HCT116 (cell line): ENCODE data around the gene IL3RA. TPM values are rescaled to one million over a fixed set of nuclear protein-coding genes. Genes with fewer than 3 reads are reported as not detected.

ENCODE experiments used
- ATAC-seq: fragments of 200-7000 bp; cut with Tn5 transposase; 2 replicates; pipeline ENCODE4 v1.9.1; 2020; ENCODE audit warnings: mild to moderate bottlenecking, moderate library complexity
- BruUV-seq: library from RNA; stranded (reverse); fragments of 400-500 nt; replicated peaks from 2 replicates; lab custom pipeline; 2021; lab: Mats Ljungman, UMichigan
- CTCF ChIA-PET: fragments of 300-600 bp; sonication (Branson Sonifier 250); formaldehyde crosslinking; loops from one replicate; lab custom pipeline; 2021; ENCODE audit warnings: antibody characterized with exemption; lab: Charles Lee
- POLR2A ChIA-PET: fragments of 300-600, 350-600 bp; sonication (Branson Sonifier 250); formaldehyde crosslinking; loops from one replicate; lab custom pipeline; 2021; ENCODE audit warnings: antibody characterized with exemption; lab: Charles Lee
- RAD21 ChIA-PET, 2 experiments: fragments of 300-600 bp; sonication (Branson Sonifier 250); formaldehyde crosslinking; loops; one replicate each; lab custom pipeline; 2023; ENCODE audit warnings: low total read pairs in 2 of 2; ENCODE audit not compliant: uncharacterized antibody in 2 of 2, unreplicated experiment in 2 of 2, low non-redundant PET in 1 of 2; lab: Charles Lee
- DNase-seq: peaks from one replicate; pipeline ENCODE4 v3.0.0-alpha.2; 2010; ENCODE audit warnings: low read depth, low spot score
- H2AFZ ChIP-seq: fragments of 200-600 bp; shearing (Covaris generic), sonication (generic); 2 replicates; pipeline ENCODE4 v1.6.1; 2017; ENCODE audit warnings: low read depth, mixed run types, mixed read lengths, antibody characterized with exemption, low read length; ENCODE audit not compliant: poor library complexity, severe bottlenecking
- H3K27ac ChIP-seq: 2 replicates; pipeline ENCODE4 v1.5.1; 2012; ENCODE audit warnings: low read depth, low read length
- H3K27me3 ChIP-seq: fragments of 200-600 bp; sonication (generic); 2 replicates; pipeline ENCODE4 v1.6.1; 2016; ENCODE audit warnings: mixed run types, low read length, mixed read lengths; ENCODE audit not compliant: insufficient read depth
- H3K36me3 ChIP-seq, 2 experiments: fragments of 200-500 bp in 1 of 2; fragments of 200-600 bp in 1 of 2; sonication (Bioruptor generic) in 1 of 2; sonication (generic) in 1 of 2; 2 replicates each; pipeline versions ENCODE4 v1.5.1 to v1.6.1; 2014 to 2016; ENCODE audit warnings: low read length in 2 of 2, inconsistent platforms in 1 of 2, mixed read lengths in 1 of 2, mixed run types in 1 of 2; ENCODE audit not compliant: insufficient read depth in 2 of 2, control insufficient read depth in 1 of 2
- H3K4me1 ChIP-seq, 2 experiments: fragments of 200-600 bp in 1 of 2; sonication (generic) in 1 of 2; 2 replicates each; pipeline versions ENCODE4 v1.5.1 to v1.6.1; 2012 to 2017; ENCODE audit warnings: low read length in 2 of 2, inconsistent platforms in 1 of 2, mild to moderate bottlenecking in 1 of 2, mixed read lengths in 1 of 2, mixed run types in 1 of 2, moderate library complexity in 1 of 2; ENCODE audit not compliant: insufficient read depth in 2 of 2, control insufficient read depth in 1 of 2
- H3K4me2 ChIP-seq: fragments of 200-600 bp; sonication (generic); 2 replicates; pipeline ENCODE4 v1.6.1; 2017; ENCODE audit warnings: mixed run types, low read length, mixed read lengths
- H3K4me3 ChIP-seq, 2 experiments: fragments of 200-600 bp in 1 of 2; sonication (generic) in 1 of 2; replicated peaks in 1 of 2; 2 replicates each; pipeline ENCODE4 v1.5.1; 2011 to 2016; ENCODE audit warnings: low read length in 2 of 2, control low read depth in 1 of 2, low read depth in 1 of 2, mild to moderate bottlenecking in 1 of 2, mixed read lengths in 1 of 2, mixed run types in 1 of 2
- H3K79me2 ChIP-seq: fragments of 200-600 bp; sonication (generic); 2 replicates; pipeline ENCODE4 v1.6.1; 2017; ENCODE audit warnings: mild to moderate bottlenecking, mixed run types, low read length, moderate library complexity, mixed read lengths; ENCODE audit not compliant: insufficient read depth
- H3K9ac ChIP-seq: fragments of 200-600 bp; sonication (generic); 2 replicates; pipeline ENCODE4 v1.6.1; 2016; ENCODE audit warnings: low read length, mixed read lengths
- H3K9me2 ChIP-seq: fragments of 200-600 bp; sonication (generic), shearing (Covaris generic); 2 replicates; pipeline ENCODE4 v1.6.1; 2017; ENCODE audit warnings: mixed run types, mild to moderate bottlenecking, moderate library complexity; ENCODE audit not compliant: insufficient read depth
- H3K9me3 ChIP-seq, 2 experiments: fragments of 200-500 bp in 1 of 2; fragments of 200-600 bp in 1 of 2; sonication (Bioruptor generic) in 1 of 2; sonication (generic) in 1 of 2; 2 replicates each; pipeline ENCODE4 v1.6.1; 2014 to 2017; ENCODE audit warnings: low read length in 2 of 2, mixed read lengths in 2 of 2, inconsistent platforms in 1 of 2, low read depth in 1 of 2, mild to moderate bottlenecking in 1 of 2, mixed run types in 1 of 2, moderate library complexity in 1 of 2; ENCODE audit not compliant: control insufficient read depth in 1 of 2, insufficient read depth in 1 of 2
- H4K20me1 ChIP-seq: fragments of 200-600 bp; sonication (generic), shearing (Covaris generic); 2 replicates; pipeline ENCODE4 v1.6.1; 2017; ENCODE audit warnings: mixed run types, mild to moderate bottlenecking, moderate library complexity; ENCODE audit not compliant: insufficient read depth
- CBX3 ChIP-seq: IDR thresholded peaks from 2 replicates; pipeline ENCODE4 v1.6.1; 2012; ENCODE audit warnings: low read depth
- CEBPB ChIP-seq: IDR thresholded peaks from 2 replicates; pipeline ENCODE4 v1.6.1; 2012; ENCODE audit warnings: low read depth
- ELF1 ChIP-seq: IDR thresholded peaks from 2 replicates; pipeline ENCODE4 v1.6.1; 2012; ENCODE audit warnings: low read depth, borderline replicate concordance
- EZH2 ChIP-seq: fragments of 200-600 bp; sonication (generic); IDR thresholded peaks from 2 replicates; pipeline ENCODE4 v1.6.1; 2017; ENCODE audit warnings: antibody characterized with exemption, mixed run types
- FOSL1 ChIP-seq: IDR thresholded peaks from 2 replicates; pipeline ENCODE4 v1.6.1; 2012; ENCODE audit warnings: low read depth
- JUND ChIP-seq: IDR thresholded peaks from 2 replicates; pipeline ENCODE4 v1.6.1; 2012
- POLR2A ChIP-seq: IDR thresholded peaks from 2 replicates; pipeline ENCODE4 v1.7.0; 2011; ENCODE audit warnings: borderline replicate concordance; ENCODE audit not compliant: insufficient read depth, insufficient read length; ENCODE audit errors: extremely low read depth
- POLR2AphosphoS5 ChIP-seq: IDR thresholded peaks from 2 replicates; pipeline ENCODE4 v1.6.1; 2011; ENCODE audit warnings: mild to moderate bottlenecking, low read depth, low read length, moderate library complexity
- RAD21 ChIP-seq: IDR thresholded peaks from 2 replicates; pipeline ENCODE4 v1.6.1; 2012; ENCODE audit warnings: low read depth, mild to moderate bottlenecking
- REST ChIP-seq: IDR thresholded peaks from 2 replicates; pipeline ENCODE4 v1.6.1; 2012; ENCODE audit warnings: low read depth
- SP1 ChIP-seq: IDR thresholded peaks from 2 replicates; pipeline ENCODE4 v1.6.1; 2012; ENCODE audit warnings: low read depth
- SRF ChIP-seq: IDR thresholded peaks from 2 replicates; pipeline ENCODE4 v1.6.1; 2012; ENCODE audit warnings: low read depth
- TCF7L2 ChIP-seq: IDR thresholded peaks from 2 replicates; pipeline ENCODE4 v1.7.0; 2011; ENCODE audit warnings: borderline replicate concordance, inconsistent platforms; ENCODE audit not compliant: insufficient read depth, insufficient read length; ENCODE audit errors: extremely low read depth
- YY1 ChIP-seq: IDR thresholded peaks from 2 replicates; pipeline ENCODE4 v1.6.1; 2011; ENCODE audit warnings: low read length, low read depth, moderate library complexity, mild to moderate bottlenecking; ENCODE audit not compliant: insufficient replicate concordance; ENCODE audit errors: extremely low read depth
- ZNF274 ChIP-seq: fragments of 200-500 bp; sonication (Bioruptor generic); IDR thresholded peaks from 2 replicates; pipeline ENCODE4 v1.6.1; 2014; ENCODE audit warnings: mild to moderate bottlenecking, low read depth, low read length, inconsistent platforms
- intact Hi-C: fragments of 100-400 bp; cut with micrococcal nuclease; formaldehyde crosslinking; loops from 2 replicates; pipeline ENCODE4 v1.10.0; 2022
- total RNA-seq: library from RNA; stranded (reverse); gene quantifications from one replicate; pipeline ENCODE4 v1.2.1, GENCODE V29; 2021; ENCODE audit not compliant: unreplicated experiment
- TF ChIP-seq, protein P1 (sequence below): IDR thresholded peaks from 2 replicates; pipeline ENCODE4 v1.6.1; 2012
- TF ChIP-seq, protein P2 (sequence below): IDR thresholded peaks from 2 replicates; pipeline ENCODE4 v1.6.1; 2012
- TF ChIP-seq, protein P3 (sequence below), 3 experiments: fragments of 200-600 bp in 1 of 3; sonication (generic) in 1 of 3; IDR thresholded peaks in 2 of 3; conservative IDR thresholded peaks in 1 of 3; 2 replicates each; pipeline ENCODE4 v1.5.1; 2012 to 2017; ENCODE audit warnings: low read depth in 2 of 3, low read length in 2 of 3, antibody characterized with exemption in 1 of 3, borderline replicate concordance in 1 of 3, control low read depth in 1 of 3, mild to moderate bottlenecking in 1 of 3, mixed read lengths in 1 of 3, mixed run types in 1 of 3, moderate library complexity in 1 of 3; ENCODE audit not compliant: insufficient read depth in 1 of 3
- TF ChIP-seq, protein P4 (sequence below): IDR thresholded peaks from 2 replicates; pipeline ENCODE4 v1.6.1; 2011; ENCODE audit warnings: mild to moderate bottlenecking, low read length, moderate library complexity; ENCODE audit not compliant: insufficient replicate concordance; ENCODE audit errors: extremely low read depth

The IL3RA gene
- total RNA-seq, 1 experiment from 2014 or later = not detected

- H3K9me3 ChIP-seq = no peaks in the 10 kb centered on the region
- no peak overlapping the region for H3K4me3 ChIP-seq
- H4K20me1 ChIP-seq = no peaks in the 10 kb centered on the region
- BruUV-seq = no TSS peak
- peaks cover 6 to 15% of the 10 kb centered on the region in 2 experiments; a peak in 2 of 4 replicates for H3K4me1 ChIP-seq
- H3K9me2 ChIP-seq = no peaks in the 10 kb centered on the region
- H3K27me3 ChIP-seq = no peaks in the 10 kb centered on the region
- H3K4me2 ChIP-seq = no peak overlapping the region
- intact Hi-C loops = no loop called here
- ChIA-PET CTCF (no interaction called here), POLR2A (no interaction called here), RAD21 (no interaction called here)
- TF ChIP-seq SRF (no peak), RAD21 (no peak), POLR2AphosphoS5 (no peak), YY1 (no peak), POLR2A (no peak), CBX3 (no peak), ZNF274 (no peak), FOSL1 (no peak), EZH2 (no peak), CEBPB (no peak), TCF7L2 (no peak), SP1 (no peak), REST (no peak), ELF1 (no peak), JUND (no peak)
- TF ChIP-seq, protein P1, sequence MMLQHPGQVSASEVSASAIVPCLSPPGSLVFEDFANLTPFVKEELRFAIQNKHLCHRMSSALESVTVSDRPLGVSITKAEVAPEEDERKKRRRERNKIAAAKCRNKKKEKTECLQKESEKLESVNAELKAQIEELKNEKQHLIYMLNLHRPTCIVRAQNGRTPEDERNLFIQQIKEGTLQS = no peak
- TF ChIP-seq, protein P2, sequence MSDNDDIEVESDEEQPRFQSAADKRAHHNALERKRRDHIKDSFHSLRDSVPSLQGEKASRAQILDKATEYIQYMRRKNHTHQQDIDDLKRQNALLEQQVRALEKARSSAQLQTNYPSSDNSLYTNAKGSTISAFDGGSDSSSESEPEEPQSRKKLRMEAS = no peak
- TF ChIP-seq, protein P3, sequence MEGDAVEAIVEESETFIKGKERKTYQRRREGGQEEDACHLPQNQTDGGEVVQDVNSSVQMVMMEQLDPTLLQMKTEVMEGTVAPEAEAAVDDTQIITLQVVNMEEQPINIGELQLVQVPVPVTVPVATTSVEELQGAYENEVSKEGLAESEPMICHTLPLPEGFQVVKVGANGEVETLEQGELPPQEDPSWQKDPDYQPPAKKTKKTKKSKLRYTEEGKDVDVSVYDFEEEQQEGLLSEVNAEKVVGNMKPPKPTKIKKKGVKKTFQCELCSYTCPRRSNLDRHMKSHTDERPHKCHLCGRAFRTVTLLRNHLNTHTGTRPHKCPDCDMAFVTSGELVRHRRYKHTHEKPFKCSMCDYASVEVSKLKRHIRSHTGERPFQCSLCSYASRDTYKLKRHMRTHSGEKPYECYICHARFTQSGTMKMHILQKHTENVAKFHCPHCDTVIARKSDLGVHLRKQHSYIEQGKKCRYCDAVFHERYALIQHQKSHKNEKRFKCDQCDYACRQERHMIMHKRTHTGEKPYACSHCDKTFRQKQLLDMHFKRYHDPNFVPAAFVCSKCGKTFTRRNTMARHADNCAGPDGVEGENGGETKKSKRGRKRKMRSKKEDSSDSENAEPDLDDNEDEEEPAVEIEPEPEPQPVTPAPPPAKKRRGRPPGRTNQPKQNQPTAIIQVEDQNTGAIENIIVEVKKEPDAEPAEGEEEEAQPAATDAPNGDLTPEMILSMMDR (IDR thresholded peaks at IDR 0.05 in 2 of 3, conservative IDR thresholded peaks at IDR 0.05 in 1 of 3; ENCODE audit: borderline replicate concordance in 1 of 3, insufficient read depth in 1 of 3, low read depth in 2 of 3, low read length in 2 of 3) = no peak
- TF ChIP-seq, protein P4, sequence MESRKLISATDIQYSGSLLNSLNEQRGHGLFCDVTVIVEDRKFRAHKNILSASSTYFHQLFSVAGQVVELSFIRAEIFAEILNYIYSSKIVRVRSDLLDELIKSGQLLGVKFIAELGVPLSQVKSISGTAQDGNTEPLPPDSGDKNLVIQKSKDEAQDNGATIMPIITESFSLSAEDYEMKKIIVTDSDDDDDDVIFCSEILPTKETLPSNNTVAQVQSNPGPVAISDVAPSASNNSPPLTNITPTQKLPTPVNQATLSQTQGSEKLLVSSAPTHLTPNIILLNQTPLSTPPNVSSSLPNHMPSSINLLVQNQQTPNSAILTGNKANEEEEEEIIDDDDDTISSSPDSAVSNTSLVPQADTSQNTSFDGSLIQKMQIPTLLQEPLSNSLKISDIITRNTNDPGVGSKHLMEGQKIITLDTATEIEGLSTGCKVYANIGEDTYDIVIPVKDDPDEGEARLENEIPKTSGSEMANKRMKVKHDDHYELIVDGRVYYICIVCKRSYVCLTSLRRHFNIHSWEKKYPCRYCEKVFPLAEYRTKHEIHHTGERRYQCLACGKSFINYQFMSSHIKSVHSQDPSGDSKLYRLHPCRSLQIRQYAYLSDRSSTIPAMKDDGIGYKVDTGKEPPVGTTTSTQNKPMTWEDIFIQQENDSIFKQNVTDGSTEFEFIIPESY = no peak
- H2AFZ ChIP-seq = no peak overlapping the region
- DNase-seq (no peak), ATAC-seq (no peak)
- H3K79me2 ChIP-seq = no peaks in the 10 kb centered on the region
- H3K9ac ChIP-seq = no peak overlapping the region
- no peaks in the 10 kb centered on the region for H3K36me3 ChIP-seq
- no peak overlapping the region for H3K27ac ChIP-seq
Measured at GRCh38 chrX:1359477-1359873, 22.9 kb downstream of the IL3RA start.
